ENCODE data around the gene TPX2.
A peak's percentile ranks its signal among the peaks of the same experiment; 100 is the strongest.

Gene TPX2

DNA sequence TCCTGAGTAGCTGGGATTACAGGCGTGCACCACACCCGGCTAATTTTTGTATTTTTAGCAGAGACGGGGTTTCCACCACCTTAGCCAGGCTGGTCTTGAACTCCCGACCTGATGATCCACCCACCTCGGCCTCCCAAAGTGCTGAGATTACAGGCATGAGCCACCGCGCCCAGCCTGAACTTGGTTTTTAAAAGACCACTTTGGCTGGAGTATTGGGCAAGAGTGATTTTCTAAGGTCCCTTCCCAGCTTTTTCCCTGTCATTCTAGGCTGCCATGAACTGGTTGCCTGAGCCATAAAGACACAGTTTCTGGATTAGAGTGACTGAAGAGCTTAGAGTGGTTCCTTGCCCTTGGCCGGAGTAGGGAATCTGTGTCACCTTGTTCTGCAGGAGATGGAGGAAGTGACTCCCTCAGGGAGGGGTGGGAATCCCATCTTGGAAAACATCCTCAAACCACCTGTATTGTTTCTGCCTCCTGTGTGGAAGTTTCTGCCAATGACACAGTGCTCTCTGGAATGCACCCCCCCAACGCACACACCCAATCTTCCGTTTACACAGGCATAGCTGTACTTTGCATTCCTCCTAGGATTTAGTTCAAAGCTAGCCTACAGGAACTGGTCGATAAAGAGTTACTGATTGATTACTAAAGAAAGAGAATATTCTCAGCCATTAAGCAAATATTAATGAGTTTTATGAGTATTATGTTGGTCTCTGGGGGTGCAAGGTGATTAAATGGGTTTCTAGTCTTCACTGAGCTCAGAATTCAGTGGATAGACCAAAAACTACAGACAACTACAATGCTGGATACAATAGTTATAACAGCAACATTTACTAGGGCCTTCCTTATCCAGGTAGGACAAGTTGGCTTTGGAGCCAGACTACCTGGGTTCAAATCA is 34.6 kb upstream of the TPX2 start:
- H3K27ac ChIP-seq = no peak overlapping the region
- H3K36me3 ChIP-seq = peaks cover 56 to 93% (median 75%) of the 10 kb centered on the region in 11 experiments
- no peak for TF ChIP-seq Cebpa-rat (IDR thresholded peaks at IDR 0.05)
- H3K9ac ChIP-seq = no peak overlapping the region
- H3K27me3 ChIP-seq = no peaks in the 10 kb centered on the region
- no peak overlapping the region for H3K4me2 ChIP-seq
- no peaks in the 10 kb centered on the region for H3K9me3 ChIP-seq (replicated peaks in 1 of 11)
- H4K20me1 ChIP-seq = peaks cover 9 to 59% (median 28%) of the 10 kb centered on the region in 11 experiments; a peak in 18 of 22 replicates
- no peak overlapping the region for H3K4me3 ChIP-seq
- peaks cover 49 to 74% (median 57%) of the 10 kb centered on the region in 10 experiments for H3K4me1 ChIP-seq

DNA sequence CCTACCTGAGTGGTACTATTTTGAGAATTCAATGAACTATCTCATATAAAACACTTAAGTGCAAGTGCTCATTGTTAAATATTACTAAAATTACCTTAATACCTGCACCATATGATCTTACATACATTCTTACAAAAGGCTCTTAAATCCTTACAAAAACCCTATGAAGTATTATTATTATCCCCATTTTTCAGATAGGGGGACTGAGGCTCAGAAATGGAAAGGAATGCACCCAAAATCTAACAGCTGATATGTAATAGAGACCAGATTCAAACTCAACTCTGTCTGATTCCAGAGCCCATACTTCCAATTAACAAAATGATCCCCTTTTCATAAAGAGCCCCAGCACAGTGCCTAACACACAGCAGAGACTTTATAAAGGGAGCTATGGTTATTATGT is 33.9 kb upstream of the TPX2 start:
- TF ChIP-seq Cebpa-rat (IDR thresholded peaks at IDR 0.05) = no peak
- Histone ChIP-seq H3K27ac (0 out of 22 replicates have a peak overlapping the region, but pooled peaks of 2 of the 11 experiments have one; percentile 10 to 81), H3K9ac (no peak overlapping the region), H3K4me1 (peaks cover 42 to 74% (median 57%) of the 10 kb centered on the region in 10 experiments), H3K36me3 (peaks cover 60 to 91% (median 82%) of the 10 kb centered on the region in 11 experiments), H3K4me2 (peak overlapping the region in 8 of 11 experiments; percentile 34 to 94 (median 86); a peak in 13 of 22 replicates), H3K27me3 (no peaks in the 10 kb centered on the region), H4K20me1 (peaks cover 5 to 55% (median 32%) of the 10 kb centered on the region in 11 experiments; a peak in 18 of 22 replicates), H3K9me3 (replicated peaks in 1 of 11) (no peaks in the 10 kb centered on the region), H3K4me3 (no peak overlapping the region)

DNA sequence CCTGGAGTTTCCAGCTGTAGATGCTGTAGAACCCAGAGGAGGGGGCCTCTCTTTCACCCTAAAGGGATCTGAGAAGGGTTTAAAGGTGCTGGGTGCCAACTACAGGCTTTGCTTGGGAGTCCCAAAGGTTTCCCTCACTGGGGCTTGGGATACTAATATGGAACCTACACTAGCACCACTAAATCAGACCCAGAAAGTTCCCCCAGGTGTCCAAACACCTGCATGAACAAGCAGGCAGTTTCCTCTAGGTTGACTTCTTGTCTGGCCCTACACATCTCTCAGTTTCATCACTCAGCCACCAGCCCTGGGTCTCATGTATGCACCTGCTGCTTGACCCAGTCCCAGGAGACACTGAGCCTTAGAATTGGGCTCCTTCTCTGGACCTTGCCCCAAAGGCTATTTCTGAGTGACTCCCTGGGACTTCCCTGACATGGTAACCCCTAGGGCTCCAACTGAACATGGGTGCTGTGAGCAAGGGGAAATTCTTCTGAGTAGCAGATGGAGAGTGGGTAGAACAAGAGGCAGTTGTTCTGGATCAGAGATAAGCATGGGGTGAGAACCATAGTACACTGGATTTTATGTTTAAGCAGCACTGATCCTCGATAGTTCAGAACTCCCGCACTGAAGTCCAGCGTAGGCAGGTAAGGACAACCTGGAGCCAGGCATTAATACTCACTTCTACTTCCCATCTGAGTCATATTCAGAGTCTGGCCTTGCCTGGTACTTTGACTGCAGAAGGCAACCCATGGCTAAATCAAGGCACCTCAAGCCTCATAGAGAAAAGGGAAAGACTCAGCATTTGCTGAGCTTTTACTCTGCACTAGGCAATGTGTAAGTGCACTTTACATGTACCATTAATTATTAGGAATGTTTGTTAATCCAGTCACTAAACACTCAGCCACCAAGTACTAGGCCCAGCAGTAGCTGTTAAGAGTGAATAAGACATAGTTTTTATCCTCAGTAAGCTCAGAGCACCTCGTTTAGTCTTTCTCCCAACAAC is 33.2 kb upstream of the TPX2 start:
- Histone ChIP-seq H3K27me3 (no peaks in the 10 kb centered on the region), H3K9ac (no peak overlapping the region), H3K4me2 (peak overlapping the region; percentile 3 to 94 (median 85); a peak in 17 of 22 replicates), H3K9me3 (replicated peaks in 1 of 11) (no peaks in the 10 kb centered on the region), H3K36me3 (peaks cover 60 to 96% (median 83%) of the 10 kb centered on the region in 11 experiments), H3K4me1 (peaks cover 42 to 74% (median 58%) of the 10 kb centered on the region in 10 experiments), H3K27ac (peak overlapping the region in 5 of 11 experiments; percentile 18 to 81 (median 34); a peak in 6 of 22 replicates), H4K20me1 (peaks cover 5 to 60% (median 39%) of the 10 kb centered on the region in 11 experiments; a peak in 18 of 22 replicates), H3K4me3 (no peak overlapping the region)
- TF ChIP-seq Cebpa-rat (IDR thresholded peaks at IDR 0.05) = no peak

DNA sequence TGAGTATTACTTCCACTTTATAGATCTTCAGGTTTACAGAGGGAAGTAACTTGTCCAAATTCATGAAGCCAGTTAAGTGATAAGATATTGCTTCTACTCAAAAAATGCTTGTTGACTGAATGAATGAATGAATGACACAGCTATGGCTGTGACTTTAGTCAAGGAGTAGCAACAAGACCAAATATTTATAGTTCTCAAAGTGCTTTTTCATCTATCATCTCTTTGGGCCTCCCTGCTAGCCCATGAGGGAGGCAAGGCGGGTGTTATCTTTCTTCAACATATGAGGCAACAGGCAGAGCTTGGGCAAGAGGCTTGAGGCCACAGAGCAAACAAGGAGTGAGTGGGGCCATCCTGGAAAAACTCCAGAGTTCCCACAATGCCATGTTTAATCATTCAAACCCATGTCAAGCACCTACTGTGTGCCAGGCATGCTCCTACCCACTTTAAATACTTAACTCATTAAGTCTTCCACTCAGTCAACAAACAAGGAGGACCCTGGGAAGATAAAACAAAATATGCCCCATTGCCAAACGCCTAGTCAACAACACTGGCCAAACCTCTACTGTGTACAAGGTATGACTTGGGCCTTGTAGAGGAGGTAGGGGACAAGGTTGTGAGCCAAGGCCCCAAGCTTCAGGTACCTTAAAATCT is 32.4 kb upstream of the TPX2 start:
- peaks cover 60 to 97% (median 83%) of the 10 kb centered on the region in 11 experiments for H3K36me3 ChIP-seq
- peak overlapping the region; percentile 3 to 94 (median 85); a peak in 18 of 22 replicates for H3K4me2 ChIP-seq
- H3K27ac ChIP-seq = peak overlapping the region in 5 of 11 experiments; percentile 18 to 81 (median 34); a peak in 8 of 22 replicates
- H3K4me3 ChIP-seq = no peak overlapping the region
- H3K27me3 ChIP-seq = no peaks in the 10 kb centered on the region
- H3K9me3 ChIP-seq (replicated peaks in 1 of 11) = no peaks in the 10 kb centered on the region
- no peak overlapping the region for H3K9ac ChIP-seq
- no peak for TF ChIP-seq Cebpa-rat (IDR thresholded peaks at IDR 0.05)
- peaks cover 49 to 74% (median 66%) of the 10 kb centered on the region in 10 experiments for H3K4me1 ChIP-seq
- H4K20me1 ChIP-seq = peaks cover 5 to 61% (median 45%) of the 10 kb centered on the region in 11 experiments; a peak in 18 of 22 replicates

DNA sequence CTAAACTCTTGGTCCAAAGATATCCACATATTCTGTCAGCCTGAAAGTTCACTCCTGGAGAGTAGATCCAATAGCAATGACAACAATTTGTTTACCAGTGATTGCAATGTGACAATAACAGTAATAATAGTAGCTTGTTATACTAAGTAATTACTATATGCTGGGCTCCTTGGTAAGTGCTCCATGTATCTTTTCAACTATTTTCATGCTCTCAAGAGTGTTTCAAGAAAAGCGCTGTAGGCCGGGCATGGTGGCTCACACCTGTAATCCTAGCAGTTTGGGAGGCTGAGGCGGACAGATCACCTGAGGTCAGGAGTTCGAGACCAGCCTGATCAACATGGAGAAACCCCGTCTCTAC is 31.9 kb upstream of the TPX2 start:
- H3K27me3 ChIP-seq = no peaks in the 10 kb centered on the region
- H3K36me3 ChIP-seq = peaks cover 59 to 97% (median 83%) of the 10 kb centered on the region in 11 experiments
- H3K4me3 ChIP-seq = no peak overlapping the region
- no peak for TF ChIP-seq Cebpa-rat (IDR thresholded peaks at IDR 0.05)
- no peak overlapping the region for H3K9ac ChIP-seq
- H3K27ac ChIP-seq = peak overlapping the region in 2 of 11 experiments; percentile 53 to 81; a peak in 4 of 22 replicates
- peaks cover 5 to 66% (median 48%) of the 10 kb centered on the region in 11 experiments; a peak in 18 of 22 replicates for H4K20me1 ChIP-seq
- H3K4me2 ChIP-seq = peak overlapping the region in 10 of 11 experiments; percentile 3 to 94 (median 85); a peak in 17 of 22 replicates
- peaks cover 54 to 75% (median 71%) of the 10 kb centered on the region in 10 experiments for H3K4me1 ChIP-seq
- no peaks in the 10 kb centered on the region for H3K9me3 ChIP-seq (replicated peaks in 1 of 11)

DNA sequence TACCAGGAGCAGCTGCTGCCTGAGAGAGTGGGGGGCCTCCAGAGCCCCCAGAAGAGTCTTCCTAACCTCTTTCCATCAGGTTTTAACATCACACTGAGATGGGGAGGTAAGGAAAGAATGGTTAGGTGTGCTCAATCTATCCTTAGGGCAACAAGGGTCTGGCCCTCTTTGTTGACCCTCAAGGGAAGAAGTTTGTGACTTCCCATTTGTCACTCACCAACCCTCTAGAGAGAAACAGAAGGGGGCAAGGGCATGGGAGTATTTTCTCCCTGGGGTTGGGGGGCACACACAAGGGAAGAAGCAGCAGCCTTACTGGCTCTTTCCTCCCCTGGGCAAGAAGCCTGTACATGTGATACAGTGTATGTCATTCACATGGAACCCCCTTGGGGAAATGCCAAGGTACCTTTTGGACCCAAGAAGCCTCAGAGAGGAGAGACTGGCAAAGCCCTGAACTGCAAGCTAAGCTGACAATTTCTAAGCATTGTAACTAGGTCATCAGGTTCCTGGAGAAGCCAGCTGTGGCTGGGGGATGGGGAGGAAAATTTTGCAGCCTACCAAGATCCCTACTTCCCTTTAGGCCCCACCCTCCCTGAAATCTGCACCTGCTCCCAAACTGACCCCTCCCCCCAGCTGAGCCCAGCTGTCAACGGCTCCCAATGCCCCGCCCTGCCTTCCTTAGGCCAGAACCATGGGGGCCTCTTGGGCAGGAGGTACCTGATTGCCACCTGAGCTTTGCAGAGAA is 30.9 kb upstream of the TPX2 start:
- H3K9me3 ChIP-seq (replicated peaks in 1 of 11) = no peaks in the 10 kb centered on the region
- peak overlapping the region in 10 of 11 experiments; percentile 14 to 65 (median 48); a peak in 16 of 22 replicates for H3K9ac ChIP-seq
- peaks cover 5 to 74% (median 57%) of the 10 kb centered on the region in 11 experiments; a peak in 18 of 22 replicates for H4K20me1 ChIP-seq
- no peak for TF ChIP-seq Cebpa-rat (IDR thresholded peaks at IDR 0.05)
- peaks cover 63 to 85% (median 78%) of the 10 kb centered on the region in 10 experiments for H3K4me1 ChIP-seq
- peak overlapping the region; percentile 72 to 94 (median 85) for H3K4me2 ChIP-seq
- no peaks in the 10 kb centered on the region for H3K27me3 ChIP-seq
- H3K4me3 ChIP-seq = peak overlapping the region in 6 of 10 experiments; percentile 1 to 43 (median 29); a peak in 7 of 20 replicates
- peak overlapping the region; percentile 26 to 81 (median 63); a peak in 19 of 22 replicates for H3K27ac ChIP-seq
- peaks cover 67 to 97% (median 83%) of the 10 kb centered on the region in 11 experiments for H3K36me3 ChIP-seq

DNA sequence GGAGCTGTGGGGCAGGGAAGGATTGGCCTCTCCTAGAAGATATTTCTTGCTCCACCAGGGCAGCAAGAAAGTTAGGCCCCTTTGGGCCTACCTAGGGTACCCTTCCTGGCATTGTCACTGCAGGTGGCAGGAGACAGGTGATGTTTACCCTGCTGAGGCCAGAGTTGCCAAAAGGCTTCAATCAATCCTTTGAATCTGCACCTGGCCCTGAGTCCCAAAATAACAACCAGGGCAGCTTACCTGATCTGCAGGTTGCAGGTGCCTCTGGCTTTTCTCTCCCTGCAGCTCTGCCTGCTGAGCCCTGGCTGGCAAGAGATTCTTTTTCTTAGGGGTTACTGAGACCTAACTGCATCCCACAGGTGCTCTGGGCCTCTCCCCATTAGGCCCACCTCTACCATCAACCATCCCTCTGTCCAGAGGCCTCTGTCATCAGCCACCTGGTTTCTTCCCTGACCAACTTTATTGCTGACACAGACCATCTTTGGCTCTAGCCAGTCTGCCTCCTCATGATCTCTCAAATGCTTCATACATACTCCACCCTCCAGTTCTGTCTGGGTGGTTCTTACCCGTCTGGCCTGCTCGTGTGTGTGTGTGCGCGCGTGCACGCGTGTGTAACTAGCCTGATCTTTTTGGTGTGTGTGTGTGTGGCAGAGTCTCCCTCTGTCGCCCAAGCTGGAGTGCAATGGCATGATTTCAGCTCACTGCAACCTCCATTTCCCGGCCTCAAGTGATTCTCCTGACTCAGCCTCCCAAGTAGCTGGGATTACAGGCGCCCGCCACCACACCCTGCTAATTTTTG is 30.2 kb upstream of the TPX2 start:
- peak overlapping the region in 9 of 11 experiments; percentile 26 to 81 (median 57); a peak in 17 of 22 replicates for H3K27ac ChIP-seq
- H3K9ac ChIP-seq = peak overlapping the region in 10 of 11 experiments; percentile 3 to 65 (median 44); a peak in 14 of 22 replicates
- H3K4me3 ChIP-seq = peak overlapping the region in 5 of 10 experiments; percentile 4 to 43 (median 30); a peak in 6 of 20 replicates
- peaks cover 71 to 92% (median 86%) of the 10 kb centered on the region in 10 experiments for H3K4me1 ChIP-seq
- no peaks in the 10 kb centered on the region for H3K27me3 ChIP-seq
- H3K4me2 ChIP-seq = peak overlapping the region; percentile 72 to 94 (median 85)
- H3K9me3 ChIP-seq (replicated peaks in 1 of 11) = no peaks in the 10 kb centered on the region
- H3K36me3 ChIP-seq = peaks cover 69 to 97% (median 83%) of the 10 kb centered on the region in 11 experiments
- no peak for TF ChIP-seq Cebpa-rat (IDR thresholded peaks at IDR 0.05)
- peaks cover 5 to 81% (median 65%) of the 10 kb centered on the region in 11 experiments; a peak in 18 of 22 replicates for H4K20me1 ChIP-seq
